Measurements from ENCODE around the gene CLMP. TPM values are rescaled to one million over a fixed set of nuclear protein-coding genes. Genes with fewer than 3 reads are reported as not detected.

CLMP gene
- total and polyA plus RNA-seq, 9 of the 15 experiments (the other 6 are each of a cell fraction or from before 2014, with no cell fraction given) = 0.02 to 0.15 (median 0.03) TPM; not detected in 6

DNA sequence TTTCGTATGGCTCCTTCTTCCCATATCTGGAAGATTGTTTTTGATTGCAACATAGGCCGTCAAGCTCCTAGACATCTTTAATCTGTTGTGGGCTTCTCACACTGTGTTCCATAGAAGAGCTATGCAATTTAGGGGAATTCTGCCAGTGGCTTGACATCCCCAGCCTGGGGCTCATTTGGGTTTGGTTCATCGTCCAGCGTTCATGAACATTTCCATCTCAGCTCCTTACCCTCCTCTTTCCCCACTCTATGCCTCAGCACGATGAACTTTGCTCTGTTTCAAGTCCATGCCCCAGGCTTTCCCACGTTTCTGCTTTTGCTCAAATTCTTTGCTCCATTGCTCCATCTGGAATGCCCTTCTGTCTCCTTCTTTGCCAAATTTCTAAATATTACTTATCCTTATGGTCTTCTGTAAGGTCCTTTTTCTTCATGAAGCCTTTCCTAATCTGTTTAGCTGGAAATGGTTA lies 26.1 kb upstream of the CLMP start (continued):
- TF ChIP-seq, protein P1, sequence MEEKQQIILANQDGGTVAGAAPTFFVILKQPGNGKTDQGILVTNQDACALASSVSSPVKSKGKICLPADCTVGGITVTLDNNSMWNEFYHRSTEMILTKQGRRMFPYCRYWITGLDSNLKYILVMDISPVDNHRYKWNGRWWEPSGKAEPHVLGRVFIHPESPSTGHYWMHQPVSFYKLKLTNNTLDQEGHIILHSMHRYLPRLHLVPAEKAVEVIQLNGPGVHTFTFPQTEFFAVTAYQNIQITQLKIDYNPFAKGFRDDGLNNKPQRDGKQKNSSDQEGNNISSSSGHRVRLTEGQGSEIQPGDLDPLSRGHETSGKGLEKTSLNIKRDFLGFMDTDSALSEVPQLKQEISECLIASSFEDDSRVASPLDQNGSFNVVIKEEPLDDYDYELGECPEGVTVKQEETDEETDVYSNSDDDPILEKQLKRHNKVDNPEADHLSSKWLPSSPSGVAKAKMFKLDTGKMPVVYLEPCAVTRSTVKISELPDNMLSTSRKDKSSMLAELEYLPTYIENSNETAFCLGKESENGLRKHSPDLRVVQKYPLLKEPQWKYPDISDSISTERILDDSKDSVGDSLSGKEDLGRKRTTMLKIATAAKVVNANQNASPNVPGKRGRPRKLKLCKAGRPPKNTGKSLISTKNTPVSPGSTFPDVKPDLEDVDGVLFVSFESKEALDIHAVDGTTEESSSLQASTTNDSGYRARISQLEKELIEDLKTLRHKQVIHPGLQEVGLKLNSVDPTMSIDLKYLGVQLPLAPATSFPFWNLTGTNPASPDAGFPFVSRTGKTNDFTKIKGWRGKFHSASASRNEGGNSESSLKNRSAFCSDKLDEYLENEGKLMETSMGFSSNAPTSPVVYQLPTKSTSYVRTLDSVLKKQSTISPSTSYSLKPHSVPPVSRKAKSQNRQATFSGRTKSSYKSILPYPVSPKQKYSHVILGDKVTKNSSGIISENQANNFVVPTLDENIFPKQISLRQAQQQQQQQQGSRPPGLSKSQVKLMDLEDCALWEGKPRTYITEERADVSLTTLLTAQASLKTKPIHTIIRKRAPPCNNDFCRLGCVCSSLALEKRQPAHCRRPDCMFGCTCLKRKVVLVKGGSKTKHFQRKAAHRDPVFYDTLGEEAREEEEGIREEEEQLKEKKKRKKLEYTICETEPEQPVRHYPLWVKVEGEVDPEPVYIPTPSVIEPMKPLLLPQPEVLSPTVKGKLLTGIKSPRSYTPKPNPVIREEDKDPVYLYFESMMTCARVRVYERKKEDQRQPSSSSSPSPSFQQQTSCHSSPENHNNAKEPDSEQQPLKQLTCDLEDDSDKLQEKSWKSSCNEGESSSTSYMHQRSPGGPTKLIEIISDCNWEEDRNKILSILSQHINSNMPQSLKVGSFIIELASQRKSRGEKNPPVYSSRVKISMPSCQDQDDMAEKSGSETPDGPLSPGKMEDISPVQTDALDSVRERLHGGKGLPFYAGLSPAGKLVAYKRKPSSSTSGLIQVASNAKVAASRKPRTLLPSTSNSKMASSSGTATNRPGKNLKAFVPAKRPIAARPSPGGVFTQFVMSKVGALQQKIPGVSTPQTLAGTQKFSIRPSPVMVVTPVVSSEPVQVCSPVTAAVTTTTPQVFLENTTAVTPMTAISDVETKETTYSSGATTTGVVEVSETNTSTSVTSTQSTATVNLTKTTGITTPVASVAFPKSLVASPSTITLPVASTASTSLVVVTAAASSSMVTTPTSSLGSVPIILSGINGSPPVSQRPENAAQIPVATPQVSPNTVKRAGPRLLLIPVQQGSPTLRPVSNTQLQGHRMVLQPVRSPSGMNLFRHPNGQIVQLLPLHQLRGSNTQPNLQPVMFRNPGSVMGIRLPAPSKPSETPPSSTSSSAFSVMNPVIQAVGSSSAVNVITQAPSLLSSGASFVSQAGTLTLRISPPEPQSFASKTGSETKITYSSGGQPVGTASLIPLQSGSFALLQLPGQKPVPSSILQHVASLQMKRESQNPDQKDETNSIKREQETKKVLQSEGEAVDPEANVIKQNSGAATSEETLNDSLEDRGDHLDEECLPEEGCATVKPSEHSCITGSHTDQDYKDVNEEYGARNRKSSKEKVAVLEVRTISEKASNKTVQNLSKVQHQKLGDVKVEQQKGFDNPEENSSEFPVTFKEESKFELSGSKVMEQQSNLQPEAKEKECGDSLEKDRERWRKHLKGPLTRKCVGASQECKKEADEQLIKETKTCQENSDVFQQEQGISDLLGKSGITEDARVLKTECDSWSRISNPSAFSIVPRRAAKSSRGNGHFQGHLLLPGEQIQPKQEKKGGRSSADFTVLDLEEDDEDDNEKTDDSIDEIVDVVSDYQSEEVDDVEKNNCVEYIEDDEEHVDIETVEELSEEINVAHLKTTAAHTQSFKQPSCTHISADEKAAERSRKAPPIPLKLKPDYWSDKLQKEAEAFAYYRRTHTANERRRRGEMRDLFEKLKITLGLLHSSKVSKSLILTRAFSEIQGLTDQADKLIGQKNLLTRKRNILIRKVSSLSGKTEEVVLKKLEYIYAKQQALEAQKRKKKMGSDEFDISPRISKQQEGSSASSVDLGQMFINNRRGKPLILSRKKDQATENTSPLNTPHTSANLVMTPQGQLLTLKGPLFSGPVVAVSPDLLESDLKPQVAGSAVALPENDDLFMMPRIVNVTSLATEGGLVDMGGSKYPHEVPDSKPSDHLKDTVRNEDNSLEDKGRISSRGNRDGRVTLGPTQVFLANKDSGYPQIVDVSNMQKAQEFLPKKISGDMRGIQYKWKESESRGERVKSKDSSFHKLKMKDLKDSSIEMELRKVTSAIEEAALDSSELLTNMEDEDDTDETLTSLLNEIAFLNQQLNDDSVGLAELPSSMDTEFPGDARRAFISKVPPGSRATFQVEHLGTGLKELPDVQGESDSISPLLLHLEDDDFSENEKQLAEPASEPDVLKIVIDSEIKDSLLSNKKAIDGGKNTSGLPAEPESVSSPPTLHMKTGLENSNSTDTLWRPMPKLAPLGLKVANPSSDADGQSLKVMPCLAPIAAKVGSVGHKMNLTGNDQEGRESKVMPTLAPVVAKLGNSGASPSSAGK (IDR thresholded peaks at IDR 0.05) = no peak
- TF ChIP-seq ARNT (IDR thresholded peaks at IDR 0.05) = no peak
- no peak for TF ChIP-seq NR2C1 (IDR thresholded peaks at IDR 0.05)
- TF ChIP-seq NR2C1 (tag; IDR thresholded peaks at IDR 0.05) = no peak
- no peak for TF ChIP-seq ZNF143 (CRISPR knock-in tag; IDR thresholded peaks at IDR 0.05)
- no peak for TF ChIP-seq ZC3H4 (CRISPR knock-in tag; IDR thresholded peaks at IDR 0.05; ENCODE audit: borderline replicate concordance)
- no peak for TF ChIP-seq SRF (CRISPR knock-in tag; IDR thresholded peaks at IDR 0.05)
- no peak for TF ChIP-seq EP300 (IDR thresholded peaks at IDR 0.05; ENCODE audit: low read length)
- no peak for TF ChIP-seq ZNF717 (CRISPR knock-in tag; IDR thresholded peaks at IDR 0.05)
- no peak for TF ChIP-seq STAG1 (CRISPR knock-in tag; IDR thresholded peaks at IDR 0.05; ENCODE audit: borderline replicate concordance)
- TF ChIP-seq PHF8 (IDR thresholded peaks at IDR 0.05; ENCODE audit: borderline replicate concordance, low read length) = no peak
- TF ChIP-seq BRCA1 (IDR thresholded peaks at IDR 0.05) = no peak
- no peak for TF ChIP-seq BRCA1 (CRISPR knock-in tag; IDR thresholded peaks at IDR 0.05)

All from K562 (cell line).